HG03469 (cell line): ENCODE data around the gene KCNS3.
"Not testable (repeated sequence)": the region's sequence is repeated elsewhere in the genome, so short reads cannot be mapped to it uniquely, and the experiment has no call there.

Experiments
- ATAC-seq: cut with Tn5 transposase; IDR thresholded peaks from one replicate; pipeline ENCODE4 v1.9.1; 2021; ENCODE audit warnings: mild to moderate bottlenecking, moderate library complexity, moderate number of reproducible peaks; ENCODE audit not compliant: unreplicated experiment

The KCNS3 gene

GRCh38 chr2:17940091-17940630, 61.7 kb downstream of the KCNS3 start:
- no peak for ATAC-seq

DNA sequence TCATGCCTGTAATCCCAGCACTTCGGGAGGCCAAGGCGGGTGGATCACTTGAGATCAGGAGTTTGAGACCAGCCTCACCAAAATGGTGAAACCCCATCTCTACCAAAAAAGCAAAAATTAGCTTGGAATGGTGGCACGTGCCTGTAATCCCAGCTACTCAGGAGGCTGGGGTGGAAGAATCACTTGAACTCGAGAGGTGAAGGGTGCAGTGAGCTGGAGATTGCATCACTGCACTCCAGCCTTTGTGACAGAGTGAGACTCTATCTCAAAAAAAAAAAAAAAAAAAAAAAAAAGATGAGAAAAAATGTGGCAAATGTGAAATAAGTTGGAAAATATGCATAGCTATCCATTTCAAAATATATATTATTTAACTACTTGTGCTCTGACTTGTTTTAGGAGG, 65.0 kb downstream of the KCNS3 start:
- ATAC-seq: no peak

DNA sequence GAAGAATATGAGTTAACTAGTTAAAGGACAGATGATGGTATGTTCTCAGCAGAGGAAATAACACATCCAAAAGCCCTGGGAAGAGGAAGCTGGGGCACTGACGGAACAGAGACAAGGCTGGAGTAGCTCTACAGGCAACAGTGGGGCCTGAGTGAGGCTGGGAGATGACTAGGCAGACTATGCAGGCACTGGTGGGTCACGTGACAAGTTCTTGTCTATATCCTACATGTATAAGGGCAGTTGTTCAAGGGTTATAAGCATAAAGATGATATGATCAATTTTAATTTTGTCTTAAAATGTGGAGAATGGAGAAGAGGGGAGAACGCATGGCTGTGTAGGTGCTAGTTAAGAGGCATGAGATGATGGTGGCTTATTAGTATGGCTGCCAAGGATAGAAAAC, 68.6 kb downstream of the KCNS3 start:
- no peak for ATAC-seq

GRCh38 chr2:17950006-17950405, 71.5 kb downstream of the KCNS3 start:
- no peak for ATAC-seq

DNA sequence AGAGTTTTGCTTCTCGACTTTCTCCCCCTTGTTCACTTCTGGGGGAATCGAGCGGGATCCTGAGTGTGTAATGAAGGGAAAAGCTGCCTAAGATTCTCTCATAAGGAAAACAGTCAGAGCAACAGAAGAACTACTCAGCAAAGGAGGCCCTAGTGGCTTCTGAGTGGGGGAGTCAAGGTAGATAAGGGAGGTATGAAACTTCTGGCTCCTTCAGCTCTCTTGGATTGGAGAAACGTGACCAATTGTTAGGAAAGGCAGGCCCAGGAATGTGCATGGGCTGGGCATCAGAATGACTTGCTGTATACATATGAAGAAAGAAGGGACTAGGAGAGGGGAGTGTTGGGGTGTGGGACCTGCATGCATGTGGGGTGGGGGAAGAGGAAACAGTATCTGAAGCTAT, 73.1 kb downstream of the KCNS3 start:
- ATAC-seq: no peak

DNA sequence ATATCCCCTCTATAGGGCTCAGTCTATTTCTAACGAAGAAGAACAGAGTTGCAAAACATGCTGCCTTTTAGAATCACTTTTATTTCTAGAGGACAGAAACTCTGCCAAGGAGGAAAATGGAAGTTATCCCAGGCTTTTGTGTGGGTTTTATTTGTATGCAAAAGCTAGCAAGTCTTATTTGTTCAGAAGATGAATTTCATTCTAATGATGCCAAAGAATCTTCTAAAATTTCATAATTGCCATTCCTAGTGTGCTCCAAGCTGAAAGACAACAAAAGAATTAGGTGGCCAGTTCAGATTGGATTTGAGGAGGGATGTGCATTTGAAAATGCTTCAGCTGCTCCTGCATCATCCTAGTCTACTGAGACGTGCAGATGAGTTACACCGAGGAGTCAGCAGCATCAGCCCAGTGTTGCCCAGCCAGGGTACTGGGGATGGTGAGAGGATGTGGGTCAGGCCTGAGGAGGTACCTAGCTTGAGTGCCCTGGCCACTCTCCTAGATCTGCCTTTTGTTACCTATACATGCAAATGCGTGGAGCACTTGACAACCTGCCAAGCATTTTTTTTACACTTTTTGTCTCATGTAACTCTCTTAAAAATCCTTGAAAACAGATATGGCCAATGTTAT, 80.1 kb downstream of the KCNS3 start:
- no peak for ATAC-seq

DNA sequence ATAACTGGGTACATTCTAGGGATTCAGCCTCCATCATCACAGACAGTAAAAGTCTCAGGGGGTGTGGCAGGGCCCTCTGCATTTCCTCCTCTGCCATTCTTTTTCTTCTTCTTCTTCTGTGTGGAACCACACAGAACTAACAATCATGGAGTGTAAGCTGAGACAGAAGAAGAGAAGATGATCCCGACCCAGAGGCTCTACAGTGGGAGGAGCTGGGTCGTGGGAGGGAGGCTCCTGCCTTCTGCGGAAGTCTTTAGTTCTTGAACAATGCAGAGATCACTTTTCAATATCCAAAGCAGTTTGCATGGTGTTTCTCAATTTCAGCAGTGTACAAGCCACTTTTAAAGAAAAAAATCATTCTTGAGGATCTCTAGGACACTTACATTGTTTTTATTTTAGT, 80.9 kb downstream of the KCNS3 start:
- no peak for ATAC-seq

GRCh38 chr2:17959833-17960232, 81.4 kb downstream of the KCNS3 start:
- no peak for ATAC-seq

- no peak for ATAC-seq
Measured at GRCh38 chr2:17960925-17961324, 82.5 kb downstream of the KCNS3 start.

GRCh38 chr2:17961789-17962188, 83.3 kb downstream of the KCNS3 start:
- ATAC-seq: no peak

DNA sequence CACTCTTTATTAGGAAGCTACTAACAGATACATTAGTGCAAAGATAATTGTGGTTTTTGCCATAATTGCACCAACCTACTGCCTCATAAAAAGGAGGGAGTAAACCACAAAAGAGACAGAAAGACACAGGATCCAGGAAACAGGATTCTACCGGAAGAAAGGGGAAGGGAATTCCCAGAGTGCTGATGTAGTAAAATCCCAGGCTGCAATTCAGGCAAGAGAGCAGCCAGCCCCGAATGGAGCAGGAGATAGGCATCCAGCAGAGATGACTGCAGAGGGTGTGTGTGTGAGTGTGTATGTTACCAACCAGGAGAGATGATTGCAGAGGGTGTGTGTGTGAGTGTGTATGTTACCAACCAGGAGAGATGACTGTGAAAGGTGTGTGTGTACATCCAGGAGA, 84.4 kb downstream of the KCNS3 start:
- ATAC-seq: no peak

DNA sequence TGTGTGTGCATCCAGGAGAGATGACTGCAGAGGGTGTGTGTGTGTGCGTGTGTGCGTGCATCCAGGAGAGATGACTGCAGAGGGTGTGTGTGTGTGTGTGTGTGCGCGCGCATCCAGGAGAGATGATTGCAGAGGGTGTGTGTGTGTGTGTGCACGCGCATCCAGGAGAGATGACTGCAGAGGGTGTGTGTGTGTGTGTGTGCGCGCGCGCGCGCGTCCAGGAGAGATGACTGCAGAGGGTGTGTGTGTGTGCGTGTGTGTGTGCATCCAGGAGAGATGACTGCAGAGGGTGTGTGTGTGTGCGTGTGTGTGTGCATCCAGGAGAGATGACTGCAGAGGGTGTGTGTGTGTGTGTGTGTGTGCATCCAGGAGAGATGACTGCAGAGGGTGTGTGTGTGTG, 85.1 kb downstream of the KCNS3 start:
- ATAC-seq: not testable (repeated sequence)

DNA sequence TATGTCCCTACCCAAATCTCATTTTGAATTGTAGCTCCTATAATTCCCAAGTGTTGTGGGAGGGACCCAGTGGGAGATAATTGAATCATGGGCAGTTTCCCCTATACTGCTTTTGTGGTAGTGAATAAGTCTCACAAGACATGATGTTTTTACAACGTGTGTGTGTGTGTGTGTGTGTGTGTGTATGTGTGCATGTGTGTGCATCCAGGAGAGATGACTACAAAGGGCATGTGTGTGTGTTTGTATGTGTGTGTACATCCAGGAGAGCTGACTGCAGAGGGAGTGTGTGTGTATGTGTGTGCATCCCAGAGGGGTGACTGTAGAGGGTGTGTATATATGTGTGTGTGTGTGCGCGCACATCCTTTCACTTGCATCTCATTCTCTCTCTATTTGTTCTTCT, 86.7 kb downstream of the KCNS3 start:
- ATAC-seq: no peak

DNA sequence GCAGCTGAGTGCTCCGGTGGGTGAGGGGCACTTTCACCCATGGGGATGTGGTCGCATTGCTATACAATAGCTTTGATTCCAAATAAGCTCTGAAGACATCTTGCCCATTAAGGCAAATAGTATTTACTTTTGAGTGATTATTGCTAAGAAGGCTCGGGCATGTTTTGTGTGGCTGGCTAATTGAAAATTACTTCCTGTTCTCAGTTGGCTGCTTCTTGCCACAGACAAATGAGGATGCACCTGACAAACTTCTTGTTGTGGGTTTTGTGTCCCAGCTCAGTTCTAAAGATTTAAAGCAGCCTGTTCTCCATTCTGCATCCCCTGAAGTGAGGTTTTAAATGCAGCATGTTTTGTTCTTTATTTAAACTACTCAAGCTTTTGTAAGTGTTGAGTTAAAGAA, 88.3 kb downstream of the KCNS3 start:
- ATAC-seq: no peak

DNA sequence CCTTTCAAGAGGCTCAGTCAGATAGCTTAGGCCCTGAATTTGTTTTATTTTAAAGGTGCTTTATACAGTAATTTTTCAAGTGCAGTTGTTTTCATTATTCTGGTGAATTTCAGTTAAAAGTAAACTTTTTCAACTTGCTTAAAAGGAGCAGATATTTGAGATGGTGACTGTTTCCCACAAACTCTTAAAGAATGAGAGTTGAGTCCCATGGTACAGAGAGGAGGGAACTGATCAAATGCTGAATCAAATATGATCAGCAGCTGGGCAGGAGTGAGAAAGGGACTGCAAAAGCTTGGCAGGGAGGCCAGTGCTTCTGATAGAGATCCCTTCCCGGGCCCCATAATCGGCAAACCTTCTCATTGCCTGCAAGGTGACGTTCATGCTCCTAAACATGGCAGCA, 91.2 kb downstream of the KCNS3 start:
- no peak for ATAC-seq

DNA sequence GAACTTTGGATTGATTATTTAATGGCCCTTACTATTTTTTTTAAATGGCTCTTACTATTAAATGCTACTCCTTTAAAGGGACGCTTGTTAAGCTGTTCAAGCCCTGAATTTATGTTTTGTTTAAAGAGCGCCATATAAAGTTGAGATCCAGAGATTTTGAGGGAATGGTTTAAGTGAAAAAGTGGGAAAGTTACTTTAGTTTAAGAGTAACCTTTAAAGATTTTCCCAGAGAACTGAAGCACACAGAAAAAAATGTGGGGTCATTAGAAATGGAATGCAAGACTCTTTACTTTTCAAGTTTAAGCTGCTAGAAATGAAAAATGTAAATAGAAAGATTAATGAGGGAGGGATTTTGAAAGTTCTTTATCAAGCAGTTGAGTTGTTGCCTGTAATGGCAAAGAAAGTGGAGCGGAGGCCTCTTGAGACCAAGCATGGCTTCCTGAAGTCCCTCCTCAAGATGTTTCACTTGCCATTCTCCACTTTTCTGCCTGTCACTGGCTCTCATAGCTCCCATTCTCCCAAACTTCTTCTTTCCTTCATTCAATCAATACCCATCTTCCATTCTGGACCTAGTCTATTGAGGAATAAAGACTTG, 93.2 kb downstream of the KCNS3 start:
- ATAC-seq: no peak

DNA sequence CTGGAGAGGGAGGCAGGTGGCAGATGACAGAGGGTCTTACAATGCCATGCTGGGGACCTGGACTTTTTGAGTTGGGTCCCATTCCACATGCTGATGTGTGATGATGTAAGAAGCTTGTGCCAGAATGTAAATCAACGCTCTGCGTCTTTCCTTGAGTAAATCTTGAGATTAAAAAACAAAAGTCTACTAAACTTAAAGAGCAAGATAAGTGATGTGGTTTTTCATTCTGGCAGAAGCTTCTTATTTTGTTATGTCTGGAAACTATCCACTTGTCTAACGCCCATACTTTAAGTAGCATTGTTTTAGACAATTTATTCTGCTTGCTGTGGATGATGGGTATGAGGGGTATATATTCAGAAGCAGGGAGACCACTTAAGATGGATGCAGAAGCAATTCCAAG, 94.5 kb downstream of the KCNS3 start:
- ATAC-seq: no peak

DNA sequence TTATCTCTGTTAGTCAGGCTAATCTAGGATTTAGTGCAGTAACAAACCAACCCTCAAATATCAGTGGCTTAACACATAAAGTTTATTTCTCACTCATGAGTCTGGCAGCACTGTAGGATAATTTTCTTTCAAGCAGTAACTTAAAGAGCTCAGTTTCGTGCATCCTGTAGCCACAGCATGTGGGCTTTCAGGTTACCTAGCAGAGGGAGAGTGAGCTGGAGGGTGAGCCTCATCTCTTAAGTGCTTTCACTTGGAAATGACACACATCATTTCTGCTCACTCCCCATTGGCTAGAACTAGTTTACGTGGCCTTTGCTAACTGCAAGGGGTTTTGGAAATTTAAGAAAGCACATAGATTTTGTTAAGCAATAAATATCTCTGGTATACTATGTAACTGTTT, 96.9 kb downstream of the KCNS3 start:
- no peak for ATAC-seq

DNA sequence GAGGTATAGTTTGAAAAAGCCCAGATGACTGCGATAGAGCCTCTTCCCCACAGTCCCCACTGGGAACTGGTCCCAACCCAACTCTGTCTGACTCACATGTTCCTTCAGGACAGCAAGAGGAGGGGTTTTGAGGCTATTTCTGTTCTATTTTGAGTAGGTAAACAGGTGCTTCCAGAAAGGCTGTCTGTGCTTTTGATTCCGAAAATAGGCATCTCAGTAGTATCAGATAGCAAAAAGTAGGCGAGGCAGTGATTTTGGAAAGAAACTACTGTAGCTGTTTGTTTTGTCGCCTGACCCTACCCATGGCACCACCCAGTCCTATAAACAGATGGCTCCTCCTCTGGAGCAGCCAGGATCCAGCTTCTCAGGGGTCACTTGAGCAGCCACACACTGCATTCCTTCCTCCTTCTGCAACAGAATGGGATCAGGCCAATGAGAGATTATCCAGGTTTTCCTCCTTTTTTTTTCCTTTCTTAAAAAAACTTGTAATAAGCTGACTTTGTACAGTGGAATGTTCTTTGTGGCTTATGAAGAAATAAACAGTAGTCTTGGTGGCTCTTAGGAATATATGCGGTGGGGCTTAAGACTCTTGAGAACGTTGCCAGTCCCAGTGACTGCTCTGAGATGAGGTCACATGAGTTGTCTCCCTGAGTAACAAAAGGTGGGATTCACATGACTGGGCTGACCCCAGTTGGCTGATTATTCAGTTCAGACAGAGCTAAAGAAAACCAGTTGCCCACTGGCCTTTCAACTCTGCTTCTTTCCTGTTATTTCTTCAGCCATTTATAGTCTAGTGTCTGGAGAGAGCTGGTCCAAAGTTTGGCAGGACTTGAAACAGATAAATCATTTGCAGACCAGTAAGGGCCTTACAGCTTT, 98.6 kb downstream of the KCNS3 start:
- ATAC-seq: no peak

DNA sequence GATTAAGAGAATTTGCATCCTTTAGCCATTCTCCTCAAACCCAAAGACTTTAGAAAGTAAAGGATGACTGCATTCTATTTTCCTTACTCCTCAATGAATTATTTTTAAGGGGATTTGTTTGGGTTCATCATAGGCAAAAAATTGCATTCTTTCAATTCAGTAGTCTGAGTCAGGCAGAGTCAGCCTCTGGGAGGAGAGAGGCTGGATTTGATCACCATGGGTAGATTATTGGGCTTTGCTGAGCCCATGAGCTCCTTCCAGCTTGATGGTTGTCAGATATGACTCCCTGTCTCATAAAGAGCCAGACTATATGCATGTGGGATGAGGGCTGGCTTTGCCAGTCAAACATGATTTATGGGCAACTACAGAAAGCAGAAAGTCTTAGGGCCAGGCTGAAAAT, 101.2 kb downstream of the KCNS3 start:
- no peak for ATAC-seq

DNA sequence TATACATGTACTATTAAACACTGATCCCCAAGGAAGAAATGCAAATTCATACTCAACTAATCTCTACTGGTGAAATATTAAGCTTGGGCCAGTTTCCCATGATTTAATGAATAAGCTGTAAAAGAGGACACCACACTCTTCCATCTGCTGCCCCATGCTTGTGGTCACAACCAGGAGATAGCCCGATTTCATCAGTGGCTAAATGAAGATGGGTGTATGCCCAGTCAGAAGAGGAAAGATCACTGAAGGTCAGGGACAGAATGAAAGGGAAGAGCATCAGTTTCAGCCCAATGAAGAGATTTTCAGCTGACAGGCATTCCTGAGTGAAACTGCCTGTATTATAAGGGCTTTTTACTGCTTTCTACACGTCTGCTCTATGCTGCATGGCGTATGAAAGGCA, 103.5 kb downstream of the KCNS3 start:
- no peak for ATAC-seq
